DND-41 (cell line): ENCODE measurements around the gene CCDC71L.

Experiments
- CTCF ChIP-seq: IDR thresholded peaks from 2 replicates; pipeline ENCODE4 v1.5.1; 2012; ENCODE audit warnings: borderline replicate concordance, low read length, moderate library complexity, mild to moderate bottlenecking; ENCODE audit not compliant: poor library complexity, severe bottlenecking; ENCODE audit errors: extremely low read depth
- EZH2 ChIP-seq: IDR thresholded peaks from 3 replicates; pipeline ENCODE4 v1.6.1; 2012; ENCODE audit warnings: borderline replicate concordance, low read depth, mild to moderate bottlenecking, moderate library complexity, low read length, inconsistent platforms; ENCODE audit not compliant: severe bottlenecking

- TF ChIP-seq EZH2 = no peak
- TF ChIP-seq CTCF = no peak
Observed at GRCh38 chr7:106683941-106684340, 23.0 kb upstream of the CCDC71L start.
